Kidney tubule cell (primary cell): ENCODE measurements around the gene NUBP2.
A peak's percentile ranks its signal among the peaks of the same experiment; 100 is the strongest.

Source experiments
- DNase-seq: peaks from one replicate; pipeline ENCODE4 v3.0.0-alpha.2; 2018; ENCODE audit warnings: low spot score

Gene NUBP2

GRCh38 chr16:1782408-1783264 is at the start of gene NUBP2, which contains the start of gene SPSB3:
TSS of gene NUBP2 (plus strand) at chr16:1782960. CDS start at chr16:1783021, 61 bp downstream.
TSS of gene SPSB3 (minus strand) at chr16:1782571. CDS start at chr16:1781483, 1,088 bp downstream.
- peak; percentile 100 for DNase-seq

GRCh38 chr16:1734123-1734522 is 48.6 kb upstream of the NUBP2 start:
- DNase-seq, result no peak

DNA sequence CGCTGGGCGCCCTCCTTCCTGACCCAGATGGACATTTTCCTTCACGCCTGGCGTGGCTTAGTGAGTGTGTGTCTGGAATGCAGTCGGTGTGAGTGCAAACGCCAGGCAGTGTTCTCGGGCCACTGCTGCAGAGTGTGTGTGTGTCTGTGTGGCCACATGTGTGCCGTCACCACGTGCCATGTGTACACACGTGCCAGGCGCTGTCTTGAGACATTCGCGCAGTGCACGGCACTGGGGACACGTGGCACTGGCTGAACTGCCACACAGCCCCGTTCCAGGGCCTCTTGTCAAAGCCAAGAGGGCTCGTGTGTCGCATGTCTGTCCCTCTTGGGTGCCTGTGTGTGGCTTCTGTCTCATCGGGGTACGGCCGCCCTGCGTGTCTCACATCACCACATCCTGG is 47.9 kb upstream of the NUBP2 start:
- DNase-seq, result no peak

DNA sequence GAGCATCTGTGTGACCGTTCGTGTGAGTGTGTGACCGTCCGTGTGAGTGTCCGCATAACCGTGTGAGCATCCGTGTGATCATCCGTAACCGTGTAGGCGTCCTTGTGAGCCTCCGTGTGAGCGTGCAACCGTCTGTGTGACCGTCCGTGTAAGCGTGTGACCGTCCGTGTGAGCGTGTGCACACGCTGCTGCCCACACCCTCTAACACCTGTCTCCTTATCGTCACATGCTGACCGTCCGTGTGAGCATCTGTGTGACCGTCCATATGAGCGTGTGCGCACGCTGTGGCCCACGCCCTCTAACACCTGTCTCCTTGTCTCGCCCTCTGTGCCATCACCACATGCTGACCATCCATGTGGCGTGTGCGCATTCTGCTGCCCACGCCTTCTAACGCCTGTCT is 42.5 kb upstream of the NUBP2 start:
- DNase-seq, result no peak

DNA sequence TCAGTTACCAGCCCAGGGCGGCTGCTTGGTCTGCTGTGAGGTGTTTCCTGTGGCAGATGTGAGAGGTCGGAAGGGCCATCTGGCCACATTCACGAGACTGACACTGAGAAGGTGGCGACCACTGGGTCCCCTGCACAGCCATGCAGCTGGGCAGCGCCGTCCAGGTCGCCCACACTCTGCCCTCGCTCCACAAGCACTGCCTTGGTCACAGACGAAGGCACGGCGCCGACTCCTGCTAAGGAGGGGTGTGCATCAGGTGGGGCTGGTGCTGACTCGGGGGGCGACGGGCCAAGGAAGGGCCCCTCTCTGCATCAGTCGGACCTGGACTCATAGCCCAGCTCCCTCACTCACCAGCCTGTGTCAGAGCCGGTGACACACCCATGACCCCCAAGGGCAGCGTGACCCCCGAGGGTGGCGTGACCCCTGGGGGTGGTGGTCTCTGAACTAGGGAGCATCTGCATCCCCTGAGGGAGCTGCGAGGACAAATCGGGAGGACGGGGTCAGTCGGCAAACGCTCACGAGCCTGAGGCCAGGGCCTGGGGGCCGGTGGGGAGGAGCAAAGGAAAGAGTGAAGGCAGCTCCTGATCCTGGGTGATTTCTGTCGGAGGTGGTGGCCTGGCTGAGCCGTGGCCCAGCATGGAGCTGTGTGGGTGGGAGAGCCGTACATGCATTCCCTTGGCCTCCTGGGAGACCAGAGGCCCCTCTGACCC is 41.8 kb upstream of the NUBP2 start:
- DNase-seq, result no peak

DNA sequence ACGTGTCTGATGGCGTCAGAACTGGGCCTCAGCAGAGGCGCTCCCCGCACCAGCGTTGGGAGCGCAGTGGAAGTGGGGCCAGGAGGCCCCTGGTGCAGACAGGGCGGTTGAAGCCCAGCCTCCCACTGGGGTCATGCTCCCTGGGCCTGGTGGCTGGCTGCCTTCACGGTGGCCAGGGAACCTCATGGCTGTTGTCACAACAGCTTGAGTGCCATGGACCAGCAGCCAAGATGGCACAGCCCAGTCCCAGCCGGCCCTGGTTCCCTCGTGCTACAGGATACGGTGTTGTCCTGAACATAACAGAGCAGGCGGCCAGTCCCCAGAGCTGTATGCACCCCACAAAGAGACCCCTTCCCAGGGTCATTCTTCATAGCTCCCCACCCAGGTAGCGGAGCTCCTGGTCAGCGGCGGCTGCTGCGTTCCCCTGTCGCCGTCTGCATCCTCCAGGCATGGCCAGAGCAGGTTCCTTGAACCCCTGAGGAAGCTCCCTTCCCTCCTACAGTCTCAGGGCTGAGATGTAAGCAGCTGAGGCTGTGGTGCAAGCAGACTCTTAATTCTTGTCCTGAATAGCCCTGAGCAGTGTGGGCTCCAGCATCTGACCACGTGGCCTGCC is 41.1 kb upstream of the NUBP2 start:
- DNase-seq, result no peak

GRCh38 chr16:1743376-1744337 is 39.1 kb upstream of the NUBP2 start:
- no peak for DNase-seq

DNA sequence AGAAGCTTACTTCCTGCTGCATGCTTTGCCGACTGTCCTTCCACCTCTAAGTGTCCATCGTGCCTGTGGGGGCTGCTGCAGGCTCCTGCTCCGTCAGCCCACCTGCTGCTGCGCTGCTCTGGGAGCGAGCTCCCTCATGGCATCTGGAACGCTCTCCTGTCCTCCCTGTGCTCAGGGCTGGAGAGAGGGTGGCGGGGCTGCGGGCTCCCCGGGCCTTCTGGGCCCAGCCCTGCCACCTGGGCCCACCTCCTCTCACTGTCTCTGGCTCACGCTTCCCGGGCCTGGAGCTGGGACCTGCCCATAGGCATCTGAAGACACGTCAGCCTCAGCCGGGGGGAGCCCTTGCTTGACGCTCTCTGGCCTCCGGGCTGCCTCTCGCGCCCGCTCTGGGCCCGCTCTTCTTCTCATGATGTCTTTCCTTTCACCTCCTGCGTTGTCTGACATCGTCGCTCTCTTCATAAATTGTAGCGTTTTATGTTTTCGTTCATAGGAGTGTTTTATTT is 38.4 kb upstream of the NUBP2 start:
- no peak for DNase-seq

- no peak for DNase-seq
Measured at GRCh38 chr16:1745181-1745899, 37.4 kb upstream of the NUBP2 start.

DNA sequence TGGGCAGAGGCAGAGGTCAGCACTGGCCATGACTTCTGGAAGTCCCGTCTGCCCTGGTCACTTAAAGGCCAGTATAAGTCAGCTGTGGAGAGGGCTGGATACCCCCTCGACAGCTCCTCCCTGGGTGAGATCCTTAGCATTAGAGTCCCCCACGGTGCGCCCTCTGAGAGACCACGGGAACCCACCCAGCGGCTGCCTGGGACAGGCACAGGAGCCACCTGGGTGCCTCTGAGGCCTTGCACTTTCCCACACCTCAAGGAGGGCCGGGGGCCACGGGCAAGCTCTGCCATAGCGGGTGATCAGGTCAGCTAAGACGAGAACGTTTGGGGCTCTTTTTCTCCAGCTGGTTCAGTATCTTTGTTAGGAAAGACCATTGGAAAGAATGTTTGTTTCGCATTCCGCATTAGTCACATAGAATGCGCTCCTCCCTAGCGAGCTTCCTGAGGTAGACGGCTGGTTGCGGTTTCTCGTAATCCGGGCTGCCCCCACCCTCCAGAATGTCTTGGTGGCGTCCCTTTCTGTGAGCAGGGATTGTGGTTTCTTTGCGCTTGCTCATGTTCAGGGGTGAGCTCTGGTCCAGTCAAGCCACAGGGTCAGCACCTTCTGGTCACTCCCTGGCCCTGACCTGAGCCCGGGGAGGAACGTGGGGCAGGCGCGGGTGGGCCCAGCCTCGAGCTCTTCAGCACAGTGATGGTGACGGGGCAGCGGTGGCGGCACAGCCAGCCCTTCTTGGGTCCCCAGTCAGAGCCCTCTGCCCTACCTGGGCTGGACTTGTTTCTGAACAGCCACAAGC is 36.7 kb upstream of the NUBP2 start:
- no peak for DNase-seq

GRCh38 chr16:1746693-1747195 is 36.0 kb upstream of the NUBP2 start:
- no peak for DNase-seq

DNA sequence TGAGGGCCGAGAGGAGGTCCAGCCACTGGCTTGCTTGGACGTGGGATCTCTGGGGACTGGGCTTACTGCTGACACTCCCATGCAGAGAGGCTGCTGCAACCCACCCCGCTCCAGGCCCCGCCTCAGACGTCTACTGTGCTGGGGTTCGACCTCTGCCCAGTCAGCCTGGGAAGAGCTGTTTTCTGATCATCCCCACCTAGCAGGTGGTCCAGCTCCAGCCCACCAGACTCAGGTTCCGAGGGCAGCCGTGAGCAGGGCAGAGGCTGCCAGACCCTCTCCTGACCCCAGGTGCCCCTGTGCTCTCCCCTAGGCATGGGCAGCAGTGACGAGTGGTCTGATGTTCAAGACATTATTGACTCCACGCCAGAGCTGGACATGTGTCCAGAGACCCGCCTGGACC is 34.8 kb upstream of the NUBP2 start:
- DNase-seq, result no peak

- DNase-seq, result no peak
Measured at GRCh38 chr16:1749152-1750117, 33.3 kb upstream of the NUBP2 start.

GRCh38 chr16:1751946-1752345 is 30.8 kb upstream of the NUBP2 start:
- DNase-seq, result no peak

DNA sequence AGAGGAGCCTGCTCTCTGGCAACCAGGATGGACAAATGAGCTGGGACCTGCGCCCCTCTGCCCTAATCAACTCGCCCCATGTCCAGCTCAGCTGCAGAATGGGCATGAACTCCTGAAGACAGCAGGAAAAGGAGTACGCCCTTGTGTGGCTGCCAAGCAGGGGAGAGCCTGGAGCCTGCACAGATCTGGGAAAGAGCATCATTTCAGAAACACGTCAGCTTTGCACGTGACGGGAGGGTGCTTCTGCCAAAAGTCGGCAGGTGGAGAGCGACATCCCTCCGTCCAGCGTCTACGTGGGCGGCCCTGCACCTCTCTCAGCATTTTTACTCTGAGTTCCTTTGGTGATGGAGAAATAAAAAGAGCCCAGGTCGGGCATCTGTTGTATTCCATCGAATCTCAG is 29.9 kb upstream of the NUBP2 start:
- DNase-seq, result no peak

- DNase-seq, result no peak
Measured at GRCh38 chr16:1754204-1754603, 28.6 kb upstream of the NUBP2 start.

GRCh38 chr16:1757714-1758461 is 24.9 kb upstream of the NUBP2 start:
- no peak for DNase-seq

GRCh38 chr16:1758923-1759322 is 23.8 kb upstream of the NUBP2 start:
- DNase-seq, result no peak
